NCI-H526 treated with DMSO at 0.1 percent for 48 hours (cell line): ENCODE measurements around the gene AFG3L2.

Source experiments
- DNase-seq: peaks from one replicate; lab custom pipeline; 2025; lab: John Stamatoyannopoulos, UW

Gene AFG3L2

DNA sequence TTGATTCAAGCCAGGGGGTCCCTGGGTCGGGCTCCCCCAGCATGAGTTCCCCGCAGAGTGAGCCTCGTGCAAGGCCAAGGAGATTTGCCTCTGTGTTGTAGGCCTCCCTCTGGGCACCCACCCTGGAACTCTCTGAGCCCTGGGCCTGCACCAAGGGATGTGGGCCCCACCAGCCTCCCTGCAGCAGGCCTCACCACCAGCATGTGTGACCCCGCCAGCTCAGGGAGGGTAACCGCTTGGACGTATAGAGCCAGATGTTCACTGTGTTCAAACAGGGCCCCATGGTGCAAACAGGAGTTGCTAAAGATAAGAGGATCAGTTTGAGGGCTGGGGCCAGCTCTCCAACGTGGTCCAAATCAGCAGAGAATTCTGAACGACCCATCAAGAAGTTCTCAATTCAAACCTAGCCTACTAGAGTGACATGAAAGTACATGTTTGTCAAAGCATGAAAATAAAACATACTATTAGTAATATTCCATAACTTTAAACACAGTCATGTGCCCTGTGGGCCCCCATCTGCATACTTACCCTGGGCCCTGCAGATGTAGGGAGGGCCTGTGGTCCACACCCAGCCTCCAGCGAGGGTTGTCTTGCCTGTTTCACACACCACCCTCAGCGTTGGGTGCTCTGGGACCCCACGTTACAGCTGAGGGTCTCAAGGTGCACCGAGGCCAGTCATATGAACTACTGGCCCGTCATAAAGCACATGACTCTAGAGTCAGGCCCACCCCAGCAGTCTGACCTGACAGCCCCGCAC is 74.5 kb downstream of the AFG3L2 start:
- DNase-seq = no peak

DNA sequence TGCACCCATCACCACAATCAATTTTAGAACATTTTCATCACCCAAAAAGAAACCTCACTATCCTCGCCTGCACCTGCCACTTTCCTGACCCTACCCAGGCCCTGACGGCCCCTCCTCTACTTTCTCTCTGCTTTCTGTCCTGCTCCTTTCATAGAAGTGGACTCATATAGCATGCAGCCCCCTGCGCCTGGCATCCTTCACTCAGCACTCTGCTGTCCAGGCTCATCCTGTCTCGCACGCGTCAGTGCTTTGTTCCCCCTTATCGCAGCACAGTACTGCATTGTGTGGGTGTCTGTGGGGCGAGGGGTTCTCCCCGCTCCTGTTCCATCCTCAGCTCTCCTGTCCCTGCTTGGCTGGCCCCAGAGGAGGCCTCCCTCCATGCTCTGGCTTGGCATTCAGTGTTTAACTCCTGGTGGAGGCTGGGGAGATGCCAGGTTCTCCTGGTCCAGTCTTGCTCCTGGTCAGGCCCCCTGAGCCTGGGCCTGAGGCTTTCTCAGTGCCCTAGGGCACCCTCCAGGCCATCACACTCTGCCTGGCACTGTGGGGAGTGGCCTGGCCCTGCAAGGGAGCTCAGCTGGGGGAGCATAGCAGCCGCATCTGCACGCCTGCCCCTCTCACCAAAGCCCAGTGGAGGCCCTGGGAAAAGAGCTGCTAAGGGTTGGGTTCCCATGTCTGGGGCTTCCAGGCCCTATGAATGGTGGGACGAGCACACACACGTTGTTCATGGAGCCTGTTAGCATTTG is 75.6 kb downstream of the AFG3L2 start:
- no peak for DNase-seq

DNA sequence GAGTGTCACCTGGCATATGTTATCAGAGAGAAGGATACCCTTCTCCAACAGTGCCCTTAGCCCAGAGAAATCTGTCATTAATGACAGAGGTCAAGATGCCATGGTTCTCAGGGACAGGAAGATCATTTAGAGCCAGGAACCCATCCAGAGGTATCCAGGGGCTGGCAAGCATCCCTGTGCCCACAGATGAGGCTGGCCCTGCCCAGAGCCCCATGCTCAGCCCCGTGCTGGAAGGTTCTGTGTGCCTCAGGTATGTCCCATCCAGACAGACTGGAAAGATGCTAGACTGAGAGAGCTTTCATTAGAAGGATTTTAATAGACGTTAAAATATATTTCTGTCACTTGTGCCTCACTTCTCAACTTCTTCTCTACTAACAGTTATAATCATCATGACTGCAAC is 77.2 kb downstream of the AFG3L2 start:
- no peak for DNase-seq

DNA sequence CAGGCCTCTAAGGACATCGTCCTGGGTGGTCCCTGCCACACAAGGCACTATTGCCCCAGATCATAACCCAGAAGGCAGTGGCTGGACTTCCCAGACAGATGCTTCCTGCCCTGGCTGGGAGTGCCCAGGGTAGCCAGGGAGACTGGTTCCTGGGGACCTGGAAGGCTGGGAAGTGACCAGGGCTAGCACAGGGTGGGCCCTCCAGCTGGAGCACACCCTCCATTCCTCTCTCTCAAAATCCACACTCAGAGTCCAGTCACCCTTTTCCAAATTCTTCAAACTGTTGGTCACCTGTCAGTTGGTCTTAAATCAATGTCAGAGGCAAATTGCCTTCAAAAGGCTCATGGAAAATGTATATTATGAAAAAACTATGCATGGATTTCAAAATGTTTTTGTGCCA is 80.6 kb downstream of the AFG3L2 start:
- no peak for DNase-seq

DNA sequence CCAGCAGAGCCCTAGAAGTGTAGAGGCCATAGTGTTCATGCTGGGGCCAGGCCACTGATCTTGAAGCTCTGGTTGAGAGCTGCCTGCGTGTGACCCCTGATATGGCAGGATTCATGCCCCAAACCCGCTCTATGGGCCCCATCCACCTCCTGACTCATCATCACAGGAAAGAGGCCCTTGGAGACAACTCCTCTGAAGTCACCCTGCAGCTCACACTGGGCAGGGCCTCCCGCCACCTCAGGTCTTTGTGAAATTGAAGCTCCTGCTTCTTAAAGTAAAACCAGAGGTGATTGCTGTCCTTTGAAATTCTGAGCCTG is 81.0 kb downstream of the AFG3L2 start:
- DNase-seq = no peak

DNA sequence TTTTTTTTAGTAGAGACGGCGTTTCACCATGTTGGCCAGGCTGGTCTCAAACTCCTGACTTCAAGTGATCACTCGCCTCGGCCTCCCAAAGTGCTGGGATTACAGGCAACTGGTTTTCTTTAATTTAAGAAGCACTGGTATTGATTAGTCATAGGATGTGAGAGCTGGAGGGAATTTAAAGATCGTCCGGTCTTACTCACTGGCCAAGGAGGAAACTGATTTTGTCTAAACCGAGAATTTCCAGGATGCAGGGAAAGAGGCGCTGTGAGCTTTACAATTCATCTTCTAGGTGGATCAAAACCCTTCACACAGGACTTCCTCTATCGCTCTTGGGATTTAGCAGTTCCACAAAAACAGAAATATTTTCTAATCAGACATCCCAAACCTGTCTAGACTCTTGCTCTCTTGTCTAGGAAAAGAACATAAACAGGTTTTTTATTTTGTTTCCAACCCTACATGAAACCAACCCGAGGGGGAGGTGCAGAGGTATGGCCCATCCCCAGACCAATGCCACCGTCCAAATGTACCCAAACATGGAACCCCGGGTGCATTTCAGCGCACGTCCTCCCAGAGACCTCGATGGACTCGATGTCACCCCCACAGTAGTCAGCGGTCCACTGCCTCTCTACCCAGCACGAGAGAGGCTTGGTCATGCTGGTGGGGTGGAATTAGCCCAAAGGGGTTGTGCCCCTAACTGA is 81.5 kb downstream of the AFG3L2 start:
- no peak for DNase-seq

DNA sequence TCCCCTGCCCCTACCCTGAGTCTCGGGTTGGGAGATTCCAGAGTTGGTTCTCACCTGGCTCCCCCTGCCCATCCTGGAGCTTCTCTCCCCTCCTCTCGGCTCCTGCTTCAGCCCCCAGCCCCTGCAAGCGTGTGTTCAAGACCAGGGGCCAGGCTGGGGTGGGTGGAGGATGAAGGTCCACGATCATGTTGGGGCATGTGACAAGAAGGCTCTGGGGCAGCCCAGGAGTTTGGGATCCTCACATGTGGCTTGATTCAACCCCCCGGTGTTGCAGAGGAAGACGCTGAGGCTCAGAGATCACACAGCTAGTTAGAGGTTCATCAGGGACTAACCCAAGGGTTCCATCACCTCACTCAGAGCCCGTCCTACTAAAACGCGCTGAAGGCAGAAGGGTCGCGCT is 83.2 kb downstream of the AFG3L2 start:
- DNase-seq = no peak

DNA sequence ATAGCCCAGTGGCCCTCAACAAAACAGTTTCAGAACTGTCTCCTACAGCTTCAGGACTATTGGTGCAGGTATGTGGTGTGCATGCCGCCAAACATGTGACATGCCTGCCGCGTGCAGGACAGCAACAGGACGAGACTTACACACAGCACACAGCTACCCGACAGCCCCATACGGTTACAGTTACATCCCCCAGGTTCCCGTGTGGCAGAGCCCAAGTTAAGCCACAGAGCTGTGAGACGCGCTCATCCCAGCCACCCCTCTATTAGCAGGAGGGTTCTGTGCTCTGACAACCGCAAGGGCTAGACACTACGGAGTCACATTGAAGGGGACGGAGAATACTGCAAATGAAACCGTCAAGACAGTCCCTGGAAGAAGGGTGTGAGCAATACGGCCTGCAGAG is 85.3 kb downstream of the AFG3L2 start:
- no peak for DNase-seq

DNA sequence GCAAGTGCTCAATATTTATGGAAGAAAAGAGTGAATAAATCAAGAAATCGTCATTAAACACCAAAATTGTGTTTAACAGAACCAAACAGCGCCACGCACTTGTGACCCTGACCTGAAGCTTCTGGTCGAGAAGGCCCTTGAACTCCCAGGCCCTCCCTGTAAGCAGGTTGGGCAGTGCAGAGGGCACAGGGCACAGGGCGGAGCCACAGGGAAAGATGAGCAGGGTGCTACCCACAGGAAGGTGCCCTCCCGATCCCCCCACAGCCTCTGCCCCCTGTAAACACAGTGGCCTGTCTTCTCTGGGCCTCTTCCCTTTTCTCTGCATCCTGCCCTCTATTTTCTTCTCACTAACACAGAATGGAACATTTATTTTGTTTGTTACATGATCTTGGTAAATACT is 85.9 kb downstream of the AFG3L2 start:
- no peak for DNase-seq

DNA sequence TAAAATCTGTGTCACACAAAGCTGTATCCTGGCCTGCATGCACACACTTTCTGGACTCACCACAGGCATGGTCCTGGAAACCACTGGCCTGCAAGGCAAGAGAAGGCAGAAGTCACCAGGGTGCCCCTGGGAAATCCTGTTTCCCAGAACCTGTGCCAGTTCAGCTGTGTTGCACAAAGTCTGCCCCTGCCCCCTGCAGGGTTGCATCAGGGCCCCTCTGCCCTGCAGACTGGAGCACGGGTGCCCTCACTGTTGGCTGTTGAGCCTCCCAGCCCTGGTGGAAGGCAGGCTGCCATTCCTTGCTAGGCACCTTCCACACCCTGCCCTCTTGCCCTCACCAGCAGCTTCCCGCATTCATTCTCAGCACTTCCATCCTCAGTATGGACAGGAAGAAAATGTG is 86.9 kb downstream of the AFG3L2 start:
- DNase-seq = no peak

DNA sequence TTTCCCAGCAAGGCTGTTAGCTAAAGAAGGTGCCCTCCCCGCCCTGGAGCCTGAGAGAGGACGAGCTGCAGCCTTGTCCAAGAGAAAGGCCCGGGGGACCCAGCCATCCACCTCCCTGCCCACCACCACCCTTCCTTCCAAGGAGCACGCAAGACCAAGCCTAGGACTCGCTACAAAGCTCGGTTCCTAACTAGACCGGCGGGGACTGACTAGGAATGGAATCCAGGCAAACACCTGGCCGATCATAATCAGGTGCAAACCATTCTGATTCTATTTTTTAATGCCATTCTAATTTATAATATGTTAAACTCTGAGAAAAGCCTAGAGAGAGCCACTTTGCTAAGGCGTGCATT is 88.6 kb downstream of the AFG3L2 start:
- no peak for DNase-seq

DNA sequence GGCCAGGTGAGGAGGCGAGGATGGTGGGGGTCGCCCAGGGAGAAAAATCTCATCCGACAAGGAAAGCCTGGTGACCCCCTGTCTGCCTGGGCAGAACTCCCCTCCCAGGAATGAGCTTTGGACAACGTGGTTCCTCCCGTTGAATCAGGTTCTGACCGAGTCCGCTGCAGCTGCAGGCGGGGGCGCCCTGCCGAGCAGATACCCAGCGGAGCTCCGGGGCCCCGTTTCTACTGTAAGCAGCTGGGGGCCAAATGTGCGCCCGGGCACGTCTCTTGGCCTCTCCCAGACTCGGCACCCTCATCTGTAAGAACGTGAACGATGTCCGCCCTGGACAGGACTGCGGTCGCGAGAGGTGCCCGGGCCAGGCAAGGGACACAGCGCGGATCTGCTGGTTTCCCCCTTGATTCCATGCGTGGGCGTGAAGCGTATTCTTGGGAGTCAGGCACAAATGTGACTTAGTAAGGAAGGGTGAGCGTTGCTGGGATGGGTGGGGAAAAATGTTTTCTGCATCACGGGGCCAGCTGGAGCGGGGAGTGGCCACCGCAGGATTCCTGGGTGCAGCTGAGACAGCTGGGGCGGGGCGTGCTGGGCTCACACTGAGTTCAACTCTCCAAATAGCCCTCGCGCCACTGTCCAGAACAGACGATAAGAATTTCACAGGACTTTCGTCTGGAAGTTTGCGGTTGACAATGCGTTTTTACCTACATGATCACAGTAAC is 89.2 kb downstream of the AFG3L2 start:
- DNase-seq = no peak

DNA sequence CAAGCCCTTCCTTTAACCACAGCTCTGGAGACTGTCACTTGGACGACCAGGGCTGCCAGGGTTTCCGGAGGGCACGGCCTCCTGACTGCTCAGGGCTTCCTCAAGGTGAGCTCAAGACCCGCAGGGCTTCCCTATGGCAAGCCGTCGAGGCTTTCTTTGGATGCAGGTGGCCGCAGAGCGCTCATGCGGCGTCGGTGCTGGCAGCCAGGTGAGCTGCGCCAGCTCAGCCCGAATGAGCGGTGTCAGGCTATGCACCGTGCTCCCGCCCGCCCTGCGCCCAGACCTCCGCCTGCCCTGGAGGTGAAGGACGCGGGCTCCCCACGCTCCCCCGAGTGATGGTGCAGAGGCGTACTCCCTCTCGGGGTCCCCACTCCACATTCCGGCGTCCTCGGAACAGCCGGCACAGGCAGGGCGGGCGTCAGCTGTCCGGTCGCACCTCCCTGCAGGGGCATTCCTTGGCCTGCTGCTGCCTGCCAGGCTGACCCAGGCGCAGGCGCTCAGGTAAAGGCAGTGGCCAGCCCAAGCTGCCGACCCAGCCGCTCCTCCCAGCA is 89.8 kb downstream of the AFG3L2 start:
- no peak for DNase-seq

DNA sequence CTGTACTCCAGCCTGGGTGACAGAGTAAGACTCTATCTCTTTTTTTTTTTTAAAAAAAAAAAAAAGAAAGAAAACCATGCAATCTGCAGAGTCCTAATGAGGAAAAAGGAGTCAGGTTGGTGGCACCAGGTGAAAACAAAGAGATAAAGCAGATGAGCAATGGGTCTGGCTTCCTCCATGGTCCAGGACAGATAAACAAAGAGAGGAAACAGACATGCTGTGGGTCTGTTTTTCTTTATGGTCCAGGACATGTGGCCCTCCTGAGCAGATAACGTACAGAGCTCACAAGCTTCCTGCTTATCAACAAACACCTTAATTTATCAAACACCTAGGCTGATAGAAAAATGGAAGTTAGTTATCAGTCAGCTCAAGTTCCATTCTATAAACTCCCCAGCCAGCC is 93.4 kb downstream of the AFG3L2 start:
- DNase-seq = no peak

DNA sequence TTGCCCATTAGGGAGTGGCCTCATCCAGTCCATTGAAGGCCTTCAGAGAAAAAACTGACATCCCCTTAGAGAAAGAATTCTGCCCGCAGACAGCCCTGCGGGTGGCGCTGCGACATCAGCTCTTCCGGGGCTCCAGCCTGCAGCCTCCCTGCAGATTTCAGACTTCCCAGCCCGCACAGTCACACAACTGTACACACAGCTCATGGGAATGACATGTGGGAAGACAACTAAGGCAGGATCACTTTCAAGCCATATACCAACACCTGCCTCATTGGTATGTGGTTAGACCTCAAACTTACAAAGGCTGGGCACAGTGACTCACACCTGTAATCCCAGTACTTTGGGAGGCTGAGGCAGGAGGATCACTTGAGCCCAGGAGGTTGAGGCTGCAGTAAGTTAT is 93.8 kb downstream of the AFG3L2 start:
- no peak for DNase-seq

DNA sequence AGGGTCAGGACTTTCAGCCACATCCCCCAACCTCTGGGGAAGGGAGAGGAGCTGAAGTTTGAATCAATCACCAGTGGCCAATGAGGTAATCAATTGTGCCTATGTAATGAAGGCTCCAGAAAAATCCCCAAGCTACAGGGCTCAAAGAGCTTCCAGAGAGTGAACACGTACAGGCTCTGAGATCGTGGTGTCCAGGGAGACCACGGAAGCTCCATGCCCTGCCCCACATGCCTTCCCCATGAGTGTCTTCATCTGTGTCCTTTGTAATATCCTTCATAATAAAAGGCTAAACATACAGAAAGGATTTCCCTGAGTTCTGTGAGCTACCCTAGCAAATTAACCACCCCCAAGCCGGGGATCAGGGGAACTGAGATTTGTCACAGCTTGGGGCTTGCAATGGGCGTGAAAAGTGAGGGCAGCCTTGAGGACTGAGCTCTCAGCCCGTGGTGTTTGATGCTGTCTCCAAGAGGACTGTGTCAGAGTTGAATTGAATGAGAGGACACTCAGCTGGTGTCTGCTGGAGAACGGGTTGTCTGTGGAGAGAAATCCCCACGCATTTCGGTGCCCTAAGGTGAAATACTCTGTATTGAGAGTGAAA is 94.5 kb downstream of the AFG3L2 start:
- no peak for DNase-seq

DNA sequence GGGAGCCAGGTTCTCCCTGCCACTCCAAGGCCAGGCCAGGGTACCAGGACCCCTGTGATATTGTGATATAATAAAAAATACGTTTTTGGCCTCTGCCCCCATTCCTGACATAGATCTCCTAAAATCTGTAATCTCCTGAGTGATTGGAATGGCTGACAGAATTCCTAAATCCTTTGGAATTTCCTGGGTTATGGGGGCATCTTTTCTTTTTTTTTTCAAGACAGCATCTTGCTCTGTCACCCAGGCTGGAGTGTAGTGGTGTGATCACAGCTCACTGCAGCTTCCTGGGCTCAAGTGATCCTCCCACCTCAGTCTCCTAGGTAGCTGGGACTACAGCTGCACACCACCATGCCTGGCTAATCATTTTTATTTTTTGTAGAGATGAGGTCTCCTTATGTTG is 95.2 kb downstream of the AFG3L2 start:
- DNase-seq = no peak

DNA sequence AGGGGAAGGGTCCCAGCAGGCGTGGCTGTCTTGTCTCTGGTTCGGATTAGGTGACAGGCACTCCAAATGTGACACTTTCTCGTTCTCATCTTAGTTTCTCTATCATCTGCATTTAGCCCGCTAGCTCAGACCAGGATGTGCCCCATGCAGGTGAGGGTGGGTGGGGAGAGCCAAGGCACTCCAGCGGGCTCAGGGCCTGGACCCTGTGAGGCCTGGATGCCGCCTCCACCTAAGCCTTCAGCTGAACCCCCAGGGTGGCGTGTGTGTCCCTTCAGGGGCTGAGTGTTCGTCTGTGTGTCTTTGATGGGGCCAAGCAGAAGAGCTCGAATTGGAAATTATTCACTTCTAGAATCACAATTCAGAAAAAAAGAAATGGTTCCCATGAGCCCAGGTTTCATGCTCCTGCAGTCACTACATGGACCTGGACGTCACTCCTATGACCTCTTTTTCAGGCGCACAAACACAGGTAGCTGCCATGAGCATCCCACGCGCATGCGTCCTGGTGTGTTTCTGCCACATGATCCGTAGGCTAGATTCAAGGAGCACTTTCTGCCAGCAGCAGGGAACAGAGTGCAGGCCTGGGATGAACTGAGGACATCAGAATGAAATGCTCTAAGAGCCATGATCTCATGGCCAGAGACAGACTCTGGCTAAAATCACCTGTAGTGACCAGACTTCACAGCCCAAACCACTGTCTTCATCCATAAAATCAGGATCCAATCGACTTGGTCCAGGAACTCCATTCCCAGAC is 97.1 kb downstream of the AFG3L2 start:
- no peak for DNase-seq
